GM21528 (cell line): ENCODE measurements around the gene FBXO7.

Source experiments
- ATAC-seq: cut with Tn5 transposase; IDR thresholded peaks from one replicate; pipeline ENCODE4 v1.9.1; 2021; ENCODE audit warnings: mild to moderate bottlenecking, moderate library complexity; ENCODE audit not compliant: unreplicated experiment, low FRiP score

Gene FBXO7

GRCh38 chr22:32528984-32529982 is 54.7 kb downstream of the FBXO7 start:
- ATAC-seq: no peak

GRCh38 chr22:32531228-32531627 is 56.6 kb downstream of the FBXO7 start:
- no peak for ATAC-seq

GRCh38 chr22:32531931-32532819 is 57.6 kb downstream of the FBXO7 start:
- no peak for ATAC-seq

- ATAC-seq: no peak
Measured at GRCh38 chr22:32532820-32533128, 58.2 kb downstream of the FBXO7 start.

GRCh38 chr22:32533265-32534111 is 58.9 kb downstream of the FBXO7 start:
- ATAC-seq: no peak

DNA sequence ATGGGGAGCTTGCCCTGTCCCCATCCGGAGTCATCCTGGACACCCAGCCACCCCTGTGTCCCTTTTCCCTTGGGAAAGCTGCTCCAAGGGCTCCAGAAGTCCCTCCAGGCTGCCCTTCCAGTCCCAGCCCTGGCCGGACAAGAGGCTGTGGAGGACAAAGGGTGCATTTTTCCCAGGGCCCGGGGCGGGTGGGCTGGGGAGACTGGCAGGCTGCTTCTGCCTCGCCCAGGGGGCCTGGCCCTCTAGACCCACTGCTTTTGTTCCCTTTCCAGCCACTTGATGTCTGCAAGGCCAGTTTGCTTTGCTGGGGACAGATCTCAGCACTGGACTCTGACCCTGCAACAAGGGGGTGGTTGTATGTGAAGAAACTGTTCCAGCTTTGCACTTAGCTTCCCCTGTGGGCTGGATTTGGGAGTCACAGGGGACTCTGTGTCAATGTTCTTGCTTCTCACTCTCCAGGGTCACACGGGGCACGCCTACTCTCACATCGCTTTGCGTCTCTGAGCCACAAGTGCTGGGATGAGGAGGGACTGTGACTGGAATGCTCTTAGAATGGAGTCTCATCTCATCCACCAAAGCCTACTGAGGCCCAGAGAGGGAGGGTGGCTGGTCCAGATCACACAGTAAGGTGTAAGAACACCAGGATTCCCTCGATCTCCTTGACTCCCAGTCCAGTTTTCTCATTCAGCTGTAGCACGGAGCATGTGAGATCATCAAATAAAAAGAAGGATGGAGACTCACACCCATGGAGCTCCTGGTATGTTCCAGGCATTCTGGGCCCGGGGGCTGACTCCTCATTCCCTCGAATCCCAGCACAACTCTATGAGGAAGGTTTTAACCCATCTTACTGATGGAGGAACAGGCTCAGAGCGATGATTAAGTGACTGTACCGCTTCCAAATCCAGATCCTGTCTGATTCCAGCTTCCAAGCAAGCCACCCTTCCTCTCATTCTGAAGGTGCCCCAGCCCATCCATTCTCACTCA is 59.9 kb downstream of the FBXO7 start:
- ATAC-seq: no peak

- ATAC-seq: no peak
Measured at GRCh38 chr22:32535531-32536190, 61.0 kb downstream of the FBXO7 start.

DNA sequence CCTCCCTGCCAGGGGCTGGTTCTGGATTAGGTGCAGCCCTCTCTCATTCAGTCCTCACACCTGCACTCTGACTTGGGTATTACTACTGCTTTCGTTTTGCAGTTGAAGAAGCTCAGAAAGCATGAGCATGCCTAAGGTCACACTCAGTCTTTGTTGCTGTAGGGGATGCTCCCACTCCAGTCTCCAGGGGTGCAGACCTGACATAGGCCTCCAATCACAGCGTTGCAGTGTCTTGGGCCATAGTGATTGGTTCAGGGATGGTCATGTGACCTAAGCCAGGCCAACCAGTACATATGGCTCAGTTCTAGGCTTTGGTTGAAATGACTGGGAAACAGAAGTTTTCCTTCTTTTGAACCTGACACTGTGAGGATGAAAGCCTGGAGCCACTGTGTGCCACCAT is 61.7 kb downstream of the FBXO7 start:
- no peak for ATAC-seq

DNA sequence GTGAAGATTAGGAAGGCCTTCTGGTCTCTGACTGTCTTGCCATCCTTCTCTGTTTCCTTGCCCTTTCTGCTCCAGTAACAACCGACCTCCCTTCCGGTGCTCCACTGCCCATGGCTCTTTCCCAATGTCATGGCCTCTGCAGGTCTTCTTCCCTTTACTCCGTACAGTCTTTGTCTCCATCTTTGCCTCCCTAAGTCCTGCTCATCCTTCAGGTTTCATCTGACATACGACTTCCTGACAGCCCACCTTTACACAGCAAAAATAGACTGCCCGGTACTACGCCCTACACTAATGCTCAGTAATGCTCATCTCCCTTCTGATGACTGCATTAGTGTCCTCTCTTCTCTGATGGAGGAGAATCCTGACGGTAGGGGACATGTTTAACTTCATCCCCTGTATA is 63.9 kb downstream of the FBXO7 start:
- ATAC-seq: no peak

- ATAC-seq: no peak
Measured at GRCh38 chr22:32539631-32540421, 65.2 kb downstream of the FBXO7 start.

DNA sequence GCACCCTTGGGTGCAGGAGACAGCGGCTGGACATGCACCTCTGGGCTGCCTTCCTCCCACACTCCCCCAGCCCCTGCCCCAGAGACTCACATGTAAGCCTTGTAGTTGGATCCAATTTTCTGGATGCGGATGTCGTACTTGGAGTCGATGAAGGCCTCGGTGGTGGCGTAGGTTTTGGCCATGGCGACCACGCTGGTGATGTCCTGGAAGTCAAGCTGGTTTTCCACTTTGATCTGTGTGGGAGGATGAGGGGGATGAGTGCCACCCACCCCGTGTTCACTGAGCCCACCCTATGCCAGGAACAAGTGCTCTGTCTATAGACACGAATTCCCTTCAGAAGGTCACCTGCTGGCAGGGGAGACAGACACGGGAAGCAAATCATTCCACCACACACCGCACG is 66.9 kb downstream of the FBXO7 start:
- ATAC-seq: no peak

GRCh38 chr22:32542066-32542676 is 67.6 kb downstream of the FBXO7 start:
- ATAC-seq: no peak

DNA sequence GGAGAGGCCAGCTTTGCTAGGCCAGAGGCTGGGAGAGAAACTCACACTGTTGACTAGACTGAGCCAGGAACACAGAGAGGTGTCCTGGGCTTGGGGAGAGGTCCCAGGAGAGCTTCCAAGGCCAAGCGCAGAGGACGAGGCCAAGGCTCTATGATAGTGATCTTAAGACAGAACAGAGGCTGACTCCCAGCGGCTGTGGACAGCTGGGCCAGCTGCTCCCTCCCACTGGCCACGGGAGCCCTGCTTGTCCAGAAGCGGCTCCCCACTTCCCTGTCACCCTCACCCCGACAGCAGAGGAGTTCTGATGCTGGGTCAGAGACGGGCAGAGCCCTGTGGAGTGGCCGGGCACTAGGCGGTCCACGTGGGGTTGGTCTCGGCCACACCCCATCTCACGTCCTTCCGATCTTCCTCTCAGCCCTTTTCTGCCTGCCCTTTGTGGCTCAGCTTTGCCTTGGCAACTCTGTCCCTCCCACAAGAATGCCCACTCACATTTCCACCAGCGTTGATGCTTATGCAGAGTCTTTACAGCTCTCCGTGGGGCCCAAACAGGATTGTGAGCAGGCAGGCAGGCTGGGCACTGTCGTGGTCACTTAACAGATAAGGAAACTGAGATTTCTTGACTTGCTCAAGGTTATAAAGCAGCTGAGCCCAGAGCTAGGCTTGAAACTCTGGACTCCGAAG is 68.2 kb downstream of the FBXO7 start:
- no peak for ATAC-seq

GRCh38 chr22:32544953-32545558 is 70.4 kb downstream of the FBXO7 start:
- no peak for ATAC-seq

DNA sequence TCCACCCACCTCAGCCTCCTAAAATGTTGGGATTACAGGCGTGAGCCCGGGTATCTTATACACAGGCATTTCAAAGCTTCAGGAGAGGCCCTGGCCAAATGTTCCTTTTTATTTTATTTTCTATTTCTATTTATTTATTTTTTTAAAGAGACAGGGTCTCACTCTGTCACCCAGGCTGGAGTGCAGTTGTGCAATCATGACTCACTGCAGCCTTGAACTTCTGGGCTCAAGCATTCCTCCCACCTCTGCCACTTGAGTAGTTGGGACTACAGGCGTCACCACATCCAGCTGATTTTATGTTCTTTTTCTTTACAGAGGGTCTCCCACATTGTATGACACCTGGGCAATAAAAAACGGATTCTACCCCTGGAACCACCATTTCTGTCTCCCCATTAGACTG is 71.2 kb downstream of the FBXO7 start:
- ATAC-seq: no peak

DNA sequence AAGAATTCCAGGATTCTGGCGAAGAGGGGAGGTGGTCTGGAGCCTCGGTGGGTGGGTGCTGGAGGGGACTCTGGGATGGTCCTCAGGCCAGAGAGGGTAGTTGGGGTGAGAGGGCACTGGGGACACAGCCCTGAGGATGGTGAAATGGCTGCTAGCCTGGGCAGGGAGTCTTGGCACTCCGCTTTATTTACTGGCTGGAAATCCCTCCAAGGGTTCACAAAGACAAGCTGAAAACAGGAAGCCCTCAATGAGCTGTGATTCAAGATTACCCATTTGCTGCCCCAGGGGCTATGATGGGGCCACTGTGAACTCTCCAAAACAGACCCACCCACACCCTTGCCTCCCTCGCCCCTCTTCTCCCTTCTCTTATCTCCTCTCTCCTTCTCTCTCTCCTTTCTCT is 71.9 kb downstream of the FBXO7 start:
- no peak for ATAC-seq

DNA sequence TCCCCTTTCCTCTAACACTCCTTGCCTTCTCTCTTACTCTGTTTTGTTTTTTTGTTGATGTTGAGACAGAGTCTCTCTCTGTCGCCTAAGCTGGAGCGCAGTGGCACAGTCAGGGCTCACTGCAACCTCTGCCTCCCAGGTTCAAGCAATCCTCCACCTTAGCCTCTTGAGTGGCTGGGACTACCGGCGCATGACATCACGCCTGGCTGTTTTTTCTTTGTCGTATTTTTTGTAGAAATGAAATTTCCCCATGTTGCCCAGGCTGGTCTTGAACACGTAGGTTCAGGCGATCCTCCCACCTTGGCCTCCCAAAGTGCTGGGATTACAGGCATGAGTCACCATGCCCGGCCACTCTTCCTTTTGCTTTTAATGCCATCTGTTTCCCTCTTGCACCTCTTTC is 72.3 kb downstream of the FBXO7 start:
- no peak for ATAC-seq
